ENCODE results near the gene ALOX5.
"Not testable (repeated sequence)": the region's sequence is repeated elsewhere in the genome, so short reads cannot be mapped to it uniquely, and the experiment has no call there.

The ALOX5 gene

GRCh38 chr10:45403151-45403550 is 29.1 kb downstream of the ALOX5 start:
- DNase-seq (ENCODE audit: low read depth, low spot score), result no peak
- H3K27ac ChIP-seq, result no peak overlapping the region

GRCh38 chr10:45404087-45404769 is 30.2 kb downstream of the ALOX5 start:
- no peak overlapping the region for H3K27ac ChIP-seq
- DNase-seq (ENCODE audit: low read depth, low spot score), result no peak

- no peak overlapping the region for H3K27ac ChIP-seq
- DNase-seq (ENCODE audit: low read depth, low spot score), result no peak
Measured at GRCh38 chr10:45404770-45405120, 30.7 kb downstream of the ALOX5 start.

GRCh38 chr10:45407542-45407941 is 33.5 kb downstream of the ALOX5 start:
- no peak for DNase-seq (ENCODE audit: low read depth, low spot score)
- no peak overlapping the region for H3K27ac ChIP-seq

GRCh38 chr10:45408421-45409319 is 34.7 kb downstream of the ALOX5 start:
- no peak overlapping the region for H3K27ac ChIP-seq
- DNase-seq (ENCODE audit: low read depth, low spot score), result no peak

- H3K27ac ChIP-seq; DNase-seq (ENCODE audit: low read depth, low spot score): not testable (repeated sequence)
Measured at GRCh38 chr10:45409347-45409746, 35.3 kb downstream of the ALOX5 start.

- no peak for DNase-seq (ENCODE audit: low read depth, low spot score)
- H3K27ac ChIP-seq, result no peak overlapping the region
Measured at GRCh38 chr10:45409782-45410181, 35.8 kb downstream of the ALOX5 start.

GRCh38 chr10:45410489-45410806 is 36.4 kb downstream of the ALOX5 start:
- no peak overlapping the region for H3K27ac ChIP-seq
- DNase-seq (ENCODE audit: low read depth, low spot score), result no peak

GRCh38 chr10:45410807-45411606 is 37.0 kb downstream of the ALOX5 start:
- DNase-seq (ENCODE audit: low read depth, low spot score), result no peak
- no peak overlapping the region for H3K27ac ChIP-seq

GRCh38 chr10:45411607-45411940 is 37.6 kb downstream of the ALOX5 start:
- DNase-seq (ENCODE audit: low read depth, low spot score), result no peak
- no peak overlapping the region for H3K27ac ChIP-seq

- DNase-seq (ENCODE audit: low read depth, low spot score); H3K27ac ChIP-seq: not testable (repeated sequence)
Measured at GRCh38 chr10:45415062-45415461, 41.0 kb downstream of the ALOX5 start.

GRCh38 chr10:45416603-45417002 is 42.6 kb downstream of the ALOX5 start:
- H3K27ac ChIP-seq, result no peak overlapping the region

GRCh38 chr10:45417746-45418145 is 43.7 kb downstream of the ALOX5 start:
- no peak overlapping the region for H3K27ac ChIP-seq
- DNase-seq (ENCODE audit: low read depth, low spot score), result no peak

More at GRCh38 chr10:45416603-45417002, 42.6 kb downstream of the ALOX5 start:
- no peak for DNase-seq (ENCODE audit: low read depth, low spot score)

GRCh38 chr10:45418417-45418848 is 44.4 kb downstream of the ALOX5 start:
- no peak for DNase-seq (ENCODE audit: low read depth, low spot score)
- H3K27ac ChIP-seq, result no peak overlapping the region

- no peak for DNase-seq (ENCODE audit: low read depth, low spot score)
- no peak overlapping the region for H3K27ac ChIP-seq
Measured at GRCh38 chr10:45418849-45419675, 45.0 kb downstream of the ALOX5 start.

GRCh38 chr10:45419676-45420025 is 45.6 kb downstream of the ALOX5 start:
- H3K27ac ChIP-seq, result no peak overlapping the region
- no peak for DNase-seq (ENCODE audit: low read depth, low spot score)

GRCh38 chr10:45420453-45421192 is 46.6 kb downstream of the ALOX5 start:
- H3K27ac ChIP-seq, result no peak overlapping the region
- peak; percentile 33 for DNase-seq (ENCODE audit: low read depth, low spot score)

GRCh38 chr10:45421221-45422097 is 47.4 kb downstream of the ALOX5 start:
- no peak overlapping the region for H3K27ac ChIP-seq
- DNase-seq (ENCODE audit: low read depth, low spot score), result no peak
